Measurements from ENCODE around the gene KLHDC8A.
"Not testable (repeated sequence)": the region's sequence is repeated elsewhere in the genome, so short reads cannot be mapped to it uniquely, and the experiment has no call there.

The KLHDC8A gene

DNA sequence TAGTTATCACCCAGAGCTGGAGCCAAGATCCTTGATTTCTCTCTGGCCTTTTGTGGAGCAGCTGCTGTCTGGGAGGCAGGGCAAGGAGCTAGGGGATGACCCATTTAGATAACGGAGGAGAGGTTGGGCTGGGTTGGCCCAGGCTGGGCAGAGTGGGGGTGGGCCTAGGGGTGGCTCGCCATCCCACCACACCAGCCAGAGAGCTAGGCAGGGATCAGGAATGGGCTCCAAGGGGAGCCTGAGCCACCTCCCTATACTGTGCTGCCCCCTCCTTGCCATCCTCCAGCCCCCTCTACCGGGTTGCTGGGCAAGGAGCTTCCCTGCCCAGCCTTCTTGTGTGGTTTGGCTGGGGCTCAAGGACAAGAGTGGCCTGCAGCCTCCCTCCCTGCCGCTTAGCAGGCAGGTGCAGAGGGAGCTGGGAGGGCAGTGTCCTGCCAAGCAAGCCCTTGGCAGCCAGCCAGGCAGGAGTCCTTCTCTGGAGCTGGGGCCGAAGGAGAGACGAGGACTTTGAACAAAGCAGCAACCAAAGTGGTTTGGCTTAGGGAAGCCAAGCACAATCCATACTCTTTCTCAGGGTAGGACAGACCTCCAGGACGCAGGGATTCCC lies 39.3 kb downstream of the KLHDC8A start:
- DNase-seq, result peak; percentile 34

DNA sequence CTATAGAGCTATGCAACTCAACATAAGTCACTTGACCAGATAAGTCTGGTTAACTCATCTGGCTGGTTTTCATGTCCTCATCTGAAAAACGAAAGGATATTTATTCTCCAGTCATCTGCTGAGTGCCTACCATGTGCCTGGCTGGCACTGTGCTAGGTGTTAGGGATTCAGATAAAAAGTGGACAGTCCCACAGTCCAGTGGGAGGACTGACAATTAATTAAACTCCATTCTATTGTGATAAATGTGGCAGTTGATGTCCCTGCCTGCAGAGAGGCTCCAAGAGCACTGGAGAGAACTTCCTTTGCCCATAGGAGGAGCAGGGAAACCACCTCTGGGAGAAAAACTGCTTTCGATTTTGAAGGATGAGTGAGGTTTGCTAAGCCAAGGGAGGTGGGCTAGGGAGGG lies 40.6 kb downstream of the KLHDC8A start:
- no peak for DNase-seq

DNA sequence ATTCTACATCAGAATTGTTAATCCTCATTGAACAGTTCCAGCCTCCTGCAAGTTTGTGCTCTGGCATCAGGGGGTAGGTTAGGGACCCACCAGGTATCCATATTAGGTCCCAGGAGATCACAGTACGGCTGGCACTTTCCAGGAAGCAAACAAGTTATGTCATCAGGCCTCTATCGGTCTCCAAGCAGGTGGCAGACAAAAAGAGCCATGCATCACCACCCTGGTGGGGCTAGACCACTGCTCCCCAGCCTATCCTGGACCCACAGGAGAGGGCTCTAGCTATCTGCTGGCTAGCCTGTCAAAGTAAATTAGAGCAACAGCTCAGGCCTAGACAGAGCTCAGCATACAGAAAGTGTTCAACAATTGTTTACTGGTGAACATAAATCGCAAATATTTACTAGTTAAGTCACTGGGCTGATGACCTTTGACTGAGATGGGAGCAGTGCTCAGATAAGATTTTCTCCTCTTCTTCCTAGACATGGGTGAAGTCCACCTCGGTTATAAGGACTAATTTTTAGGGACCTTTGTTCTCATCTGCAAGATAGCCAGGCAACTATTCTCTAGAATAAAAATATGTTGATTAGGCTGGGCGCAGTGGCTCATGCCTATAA lies 41.6 kb downstream of the KLHDC8A start:
- peak; percentile 34 for DNase-seq

GRCh38 chr1:205313563-205314308 lies 43.0 kb downstream of the KLHDC8A start:
- DNase-seq, result peak; percentile 58

- DNase-seq, result peak; percentile 34
Observed at GRCh38 chr1:205312866-205313562, 43.7 kb downstream of the KLHDC8A start.

DNA sequence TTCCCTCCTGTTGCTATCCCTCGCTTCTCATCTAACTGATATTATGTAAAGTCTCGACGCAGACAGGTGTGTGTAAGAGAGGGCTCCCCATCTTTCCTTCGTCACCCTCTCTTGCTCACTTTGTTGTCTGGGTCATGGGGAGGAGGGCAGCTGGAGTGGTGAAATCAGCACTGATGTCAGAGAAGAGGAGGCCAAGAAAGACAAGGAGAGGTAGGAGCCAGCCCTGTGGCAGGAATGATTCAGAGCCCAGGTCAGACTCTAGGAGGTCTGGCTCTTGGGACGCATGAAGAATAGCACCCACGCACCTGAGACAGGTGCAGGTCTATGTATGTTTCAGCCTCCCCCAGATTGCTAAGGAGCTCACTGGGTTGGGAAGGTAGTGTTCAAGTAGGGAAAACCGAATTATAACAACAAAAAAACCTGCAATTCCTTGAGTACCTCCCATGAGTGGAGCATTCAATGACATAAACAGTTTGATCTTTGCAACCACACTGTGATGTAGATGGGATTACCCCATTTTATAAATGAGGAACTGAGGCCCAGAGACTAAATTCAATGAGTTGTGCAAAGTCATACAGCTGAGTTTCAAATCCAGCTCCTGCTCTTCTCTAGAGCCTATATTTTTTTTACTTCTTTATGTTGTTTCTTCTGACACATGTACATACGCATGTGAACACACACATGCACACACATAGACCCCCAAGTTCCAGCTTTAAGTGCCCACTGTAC lies 45.6 kb downstream of the KLHDC8A start:
- no peak for DNase-seq

GRCh38 chr1:205309741-205310140 lies 47.0 kb downstream of the KLHDC8A start:
- DNase-seq, result no peak

DNA sequence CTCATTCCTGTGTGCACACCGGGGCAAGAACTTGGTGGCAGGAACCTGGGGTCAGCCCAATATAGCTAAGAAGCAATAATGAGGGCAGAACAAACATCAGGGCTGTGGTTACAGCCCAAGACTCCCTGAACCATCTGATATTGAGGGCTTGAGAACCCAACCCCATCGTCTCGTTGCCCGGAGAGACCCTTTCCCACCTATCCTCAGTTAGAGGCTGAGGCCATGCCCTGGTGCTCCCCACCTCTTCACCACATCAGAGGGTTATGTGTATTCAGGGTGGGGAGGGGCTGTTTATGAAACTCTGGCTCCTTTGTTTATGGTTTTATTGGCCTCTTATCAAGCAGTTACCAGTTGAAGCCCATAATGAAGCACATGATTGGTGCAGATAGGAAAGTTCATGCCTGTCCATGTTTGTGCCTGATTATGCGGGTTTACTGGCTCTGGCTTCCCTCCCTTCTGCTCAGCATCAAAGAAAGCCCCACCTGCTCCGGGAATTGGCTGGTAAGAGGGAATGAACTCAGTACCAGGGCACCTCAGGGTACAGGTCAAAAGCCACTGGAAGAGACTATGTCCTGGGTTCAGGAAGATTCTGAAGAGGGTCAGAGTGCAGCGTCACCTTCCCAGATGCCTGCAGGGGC lies 49.7 kb downstream of the KLHDC8A start:
- no peak for DNase-seq

GRCh38 chr1:205304695-205305070 lies 52.0 kb downstream of the KLHDC8A start:
- no peak for DNase-seq

- no peak for DNase-seq
Observed at GRCh38 chr1:205304046-205304694, 52.6 kb downstream of the KLHDC8A start.

GRCh38 chr1:205303247-205303888 lies 53.4 kb downstream of the KLHDC8A start:
- no peak for DNase-seq

- DNase-seq, result no peak
Observed at GRCh38 chr1:205301842-205302588, 54.7 kb downstream of the KLHDC8A start.

- DNase-seq, result no peak
Observed at GRCh38 chr1:205301205-205301821, 55.4 kb downstream of the KLHDC8A start.

GRCh38 chr1:205300149-205300548 lies 56.6 kb downstream of the KLHDC8A start:
- no peak for DNase-seq

DNA sequence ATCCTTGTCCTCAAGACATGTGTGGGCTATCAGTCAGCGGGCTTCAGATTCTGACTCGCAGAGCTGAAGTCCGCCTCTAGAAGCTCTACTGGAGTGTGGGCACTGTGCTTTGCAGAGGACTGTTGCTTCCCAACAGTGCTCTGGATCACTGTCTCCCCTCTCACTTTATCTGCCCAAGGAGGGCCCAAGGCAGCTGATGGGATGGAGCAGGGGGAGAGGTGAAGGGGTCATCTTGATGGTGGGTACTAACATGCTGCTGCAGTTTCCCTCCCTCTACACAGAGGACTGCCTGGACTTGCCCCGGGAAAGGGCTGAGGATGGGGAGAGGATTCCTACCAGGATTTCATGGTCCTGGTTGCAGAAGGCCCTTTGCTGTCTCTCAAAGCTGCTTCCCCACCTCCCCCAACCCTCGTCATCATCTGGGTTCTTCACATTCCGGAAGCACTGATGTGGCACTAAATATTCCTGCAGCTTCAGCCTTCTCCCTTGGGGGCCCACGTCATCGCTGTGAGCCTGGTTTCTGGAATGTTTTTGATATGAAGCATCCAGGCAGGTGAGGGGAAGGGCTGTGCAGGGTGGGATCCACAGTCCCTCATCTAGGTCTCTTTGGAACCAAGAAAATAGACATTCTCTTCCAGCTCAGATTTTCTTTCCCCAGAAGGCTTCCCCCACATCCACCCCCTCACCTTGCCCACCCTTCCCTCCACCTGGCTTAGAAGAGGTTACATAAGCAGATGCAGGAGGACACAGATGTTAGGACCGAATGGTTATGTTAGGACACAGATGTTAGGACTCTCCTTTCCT lies 58.3 kb downstream of the KLHDC8A start:
- DNase-seq, result no peak

DNA sequence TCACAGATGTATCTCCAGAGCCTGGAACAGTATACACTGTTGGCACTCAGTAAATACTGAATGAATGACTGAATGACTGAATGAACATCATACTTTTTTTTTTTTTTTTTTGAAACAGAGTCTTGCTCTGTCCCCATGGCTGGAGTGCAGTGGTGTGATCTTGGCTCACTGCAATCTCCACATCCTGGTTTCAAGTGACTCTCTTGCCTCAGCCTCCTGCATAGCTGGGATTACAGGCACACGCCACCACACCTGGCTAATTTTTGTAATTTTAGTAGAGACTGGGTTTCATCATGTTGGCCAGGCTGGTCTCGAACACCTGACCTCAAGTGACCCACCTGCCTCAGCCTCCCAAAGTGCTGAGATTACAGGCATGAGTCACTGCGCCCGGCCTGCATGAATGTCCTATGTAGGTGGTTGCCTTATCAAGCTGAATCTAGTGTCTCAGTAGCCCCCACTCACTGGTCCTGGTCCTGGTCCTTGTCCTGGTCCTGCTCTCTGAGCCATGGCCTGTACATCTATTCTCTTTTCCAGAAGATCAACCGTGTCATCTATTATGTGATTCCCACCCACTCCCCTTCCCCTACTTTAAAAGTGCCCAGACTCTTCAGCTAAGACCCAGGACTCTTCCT lies 59.1 kb downstream of the KLHDC8A start:
- DNase-seq, result not testable (repeated sequence)

DNA sequence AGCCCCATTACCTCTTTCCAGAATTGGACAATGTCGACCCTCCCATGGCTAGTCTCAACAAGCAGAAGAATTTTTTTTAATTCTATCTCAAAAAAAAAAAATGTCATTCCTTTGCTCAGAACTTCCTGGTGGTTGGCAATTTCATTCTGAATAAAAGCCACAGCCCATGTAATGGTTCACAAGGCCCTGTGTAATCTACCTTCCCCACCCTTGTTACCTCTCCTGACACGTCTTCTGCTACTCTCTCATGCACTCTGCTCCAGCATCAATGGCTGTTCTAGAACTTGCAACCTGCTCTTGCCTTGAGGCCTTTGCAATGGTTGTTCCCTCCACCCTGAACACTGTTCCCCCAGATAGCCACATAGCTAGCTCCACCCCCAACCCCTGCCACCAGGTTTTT lies 60.6 kb downstream of the KLHDC8A start:
- DNase-seq, result no peak

- no peak for DNase-seq
Observed at GRCh38 chr1:205294934-205295333, 61.8 kb downstream of the KLHDC8A start.
